Endothelial cell of umbilical vein (primary cell): ENCODE data around the gene XPOT. TPM values are rescaled to one million over a fixed set of nuclear protein-coding genes. Genes with fewer than 3 reads are reported as not detected.

Source experiments
- BruUV-seq: library from RNA; stranded (reverse); fragments of 400-500 nt; replicated peaks from 2 replicates; lab custom pipeline; 2021; lab: Mats Ljungman, UMichigan
- CTCF ChIA-PET: fragments of 300-600, 350-600 bp; sonication (Branson Sonifier 250); formaldehyde crosslinking; loops from one replicate; lab custom pipeline; 2021; ENCODE audit warnings: antibody characterized with exemption, inconsistent platforms; lab: Charles Lee
- POLR2A ChIA-PET: fragments of 300-600, 350-600 bp; sonication (Branson Sonifier 250); formaldehyde crosslinking; loops from one replicate; lab custom pipeline; 2021; ENCODE audit warnings: antibody characterized with exemption, inconsistent platforms; lab: Charles Lee
- DNase-seq: peaks from one replicate; pipeline ENCODE4 v3.0.0-alpha.2; 2011; ENCODE audit warnings: low read depth, low spot score
- FAIRE-seq: peaks from 2 replicates; lab custom pipeline; 2011; peaks lifted over from hg19 to GRCh38; lab: Jason Lieb, UNC
- H2AFZ ChIP-seq: 2 replicates; pipeline ENCODE4 v1.6.0; 2012; ENCODE audit warnings: low read depth, low read length, control low read depth, inconsistent platforms
- H3K27ac ChIP-seq: 2 replicates; pipeline ENCODE4 v1.5.1; 2011; ENCODE audit warnings: low read depth, mild to moderate bottlenecking, control low read depth, low read length, moderate library complexity; ENCODE audit not compliant: insufficient read depth
- H3K27me3 ChIP-seq, 2 experiments: 2 replicates each; pipeline versions ENCODE4 v1.6.0 to v1.6.1; 2011; ENCODE audit warnings: low read length in 2 of 2, mixed read lengths in 1 of 2; ENCODE audit not compliant: control insufficient read depth in 2 of 2, insufficient read depth in 2 of 2
- H3K36me3 ChIP-seq, 2 experiments: 2 replicates in 1 of 2; 3 replicates in 1 of 2; pipeline ENCODE4 v1.5.1; 2011; ENCODE audit warnings: low read length in 2 of 2, mild to moderate bottlenecking in 1 of 2, moderate library complexity in 1 of 2; ENCODE audit not compliant: control insufficient read depth in 2 of 2, insufficient read depth in 2 of 2; ENCODE audit errors: extremely low read depth in 1 of 2
- H3K4me1 ChIP-seq: 3 replicates; pipeline ENCODE4 v1.5.1; 2011; ENCODE audit warnings: mild to moderate bottlenecking, low read length; ENCODE audit not compliant: control insufficient read depth, insufficient read depth; ENCODE audit errors: extremely low read depth
- H3K4me2 ChIP-seq: 2 replicates; pipeline ENCODE4 v1.6.1; 2011; ENCODE audit warnings: low read length, control low read depth, mixed read lengths; ENCODE audit not compliant: insufficient read depth
- H3K4me3 ChIP-seq, 3 experiments: fragments of 200-600 bp in 1 of 3; sonication (generic), shearing (Covaris generic) in 1 of 3; replicated peaks in 1 of 3; 2 replicates each; pipeline ENCODE4 v1.5.1; 2011 to 2016; ENCODE audit warnings: control low read depth in 3 of 3, low read length in 3 of 3, mild to moderate bottlenecking in 2 of 3, inconsistent platforms in 1 of 3, low read depth in 1 of 3, moderate library complexity in 1 of 3; ENCODE audit not compliant: insufficient read depth in 1 of 3
- H3K79me2 ChIP-seq: 2 replicates; pipeline ENCODE4 v1.6.0; 2012; ENCODE audit warnings: low read length, inconsistent platforms; ENCODE audit not compliant: control insufficient read depth, insufficient read depth
- H3K9ac ChIP-seq: replicated peaks from 2 replicates; pipeline ENCODE3; 2011; ENCODE audit warnings: low read length, control low read depth; ENCODE audit not compliant: insufficient read depth; ENCODE audit errors: extremely low read depth
- H3K9me1 ChIP-seq: replicated peaks from 3 replicates; pipeline ENCODE4 v1.6.0; 2011; ENCODE audit warnings: mild to moderate bottlenecking, low read length; ENCODE audit not compliant: control insufficient read depth, insufficient read depth; ENCODE audit errors: extremely low read depth
- H3K9me3 ChIP-seq: replicated peaks from 2 replicates; pipeline ENCODE4 v1.5.1; 2012; ENCODE audit warnings: low read length, inconsistent platforms; ENCODE audit not compliant: control insufficient read depth, insufficient read depth
- H4K20me1 ChIP-seq: replicated peaks from 2 replicates; pipeline ENCODE3; 2011; ENCODE audit warnings: mild to moderate bottlenecking, low read length; ENCODE audit not compliant: control insufficient read depth, insufficient read depth; ENCODE audit errors: extremely low read depth
- CTCF ChIP-seq, 2 donors: IDR thresholded peaks; 1 replicate in 1 of 2; 2 replicates in 1 of 2; pipeline ENCODE4 v1.5.1; 2011; ENCODE audit warnings: low read length in 2 of 2, mild to moderate bottlenecking in 2 of 2, moderate library complexity in 2 of 2, control low read depth in 1 of 2, inconsistent platforms in 1 of 2, low read depth in 1 of 2; ENCODE audit not compliant: insufficient read depth in 1 of 2; ENCODE audit errors: extremely low read depth in 1 of 2
- EZH2 ChIP-seq: IDR thresholded peaks from 2 replicates; pipeline ENCODE4 v1.6.1; 2012; ENCODE audit warnings: borderline replicate concordance, low read depth, mild to moderate bottlenecking, moderate library complexity, low read length, inconsistent platforms; ENCODE audit not compliant: severe bottlenecking
- FOS ChIP-seq: IDR thresholded peaks from 2 replicates; pipeline ENCODE4 v1.6.1; 2011; ENCODE audit warnings: mild to moderate bottlenecking, low read length, moderate library complexity, borderline replicate concordance; ENCODE audit not compliant: insufficient read depth
- GATA2 ChIP-seq: IDR thresholded peaks from 2 replicates; pipeline ENCODE4 v1.7.0; 2011; ENCODE audit warnings: low read depth, mild to moderate bottlenecking, moderate library complexity, mixed read lengths, low read length; ENCODE audit not compliant: insufficient read length, insufficient read depth
- JUN ChIP-seq: IDR thresholded peaks from 2 replicates; pipeline ENCODE4 v1.6.1; 2011; ENCODE audit warnings: borderline replicate concordance, low read depth; ENCODE audit not compliant: insufficient read length, insufficient read depth
- MAX ChIP-seq: IDR thresholded peaks from 2 replicates; pipeline ENCODE4 v1.6.1; 2011; ENCODE audit not compliant: insufficient read depth, insufficient read length
- MYC ChIP-seq: IDR thresholded peaks from one replicate; pipeline ENCODE4 v1.6.1; 2011; ENCODE audit warnings: mild to moderate bottlenecking, low read depth, low read length
- POLR2A ChIP-seq: IDR thresholded peaks from 2 replicates; pipeline ENCODE4 v1.6.1; 2012; ENCODE audit warnings: low read depth, mild to moderate bottlenecking, control low read depth, low read length
- POLR2AphosphoS5 ChIP-seq: IDR thresholded peaks from 2 replicates; pipeline ENCODE4 v1.6.1; 2012; ENCODE audit warnings: low read depth, mild to moderate bottlenecking, control low read depth, low read length, moderate library complexity; ENCODE audit not compliant: insufficient read depth
- dilution Hi-C: fragments of 300-500 bp; cut with MboI; formaldehyde crosslinking; loops from one replicate; pipeline ENCODE4 v1.15.0; 2019; ENCODE audit warnings: low sequenced_read_pairs; ENCODE audit not compliant: extremely low pct_ligation_motif_present
- intact Hi-C: fragments of 100-400 bp; cut with micrococcal nuclease; formaldehyde crosslinking; loops from one replicate; pipeline ENCODE4 v1.10.0; 2022
- polyA plus RNA-seq, 4 experiments: library from polyadenylated mRNA; depleted of rRNA in 3 of 4; stranded (reverse) in 3 of 4; unstranded in 1 of 4; fragments of >200 nt; gene quantifications; 2 replicates each; pipeline versions ENCODE4 v1.2.1 to v1.2.3, GENCODE V29; 2011 to 2012; ENCODE audit warnings: missing spikeins in 1 of 4
- total RNA-seq: library from RNA; stranded (reverse); gene quantifications from 2 replicates; pipeline ENCODE4 v1.2.3, GENCODE V29; 2021

The XPOT gene
- total and polyA plus RNA-seq, 2 donors (not counting 3 experiments of a cell fraction or from before 2014, with no cell fraction given) = 21.9 to 88.9 TPM

- H3K36me3 ChIP-seq = peaks cover 36 to 42% of the 10 kb centered on the region in 2 experiments
- H3K27me3 ChIP-seq = no peaks in the 10 kb centered on the region
- no peak overlapping the region for H3K4me2 ChIP-seq
- no peaks in the 10 kb centered on the region for H3K9me1 ChIP-seq
- no peak overlapping the region for H2AFZ ChIP-seq
- intact Hi-C loops (no loop called here), dilution Hi-C loops (no loop called here)
- H3K4me1 ChIP-seq = no peaks in the 10 kb centered on the region
- DNase-seq (no peak), FAIRE-seq (no peak)
- H3K9me3 ChIP-seq = no peaks in the 10 kb centered on the region
- no TSS peak for BruUV-seq
- H3K27ac ChIP-seq = no peak overlapping the region
- ChIA-PET POLR2A (no interaction called here), CTCF (interaction anchor here (0.6 to 1.3 kb wide), 3 partner anchors 10 to 21 kb away, joined by 3 read pairs; no protein-coding TSS in a partner anchor)
- no peak overlapping the region for H3K9ac ChIP-seq
- TF ChIP-seq MYC (no peak), MAX (no peak), CTCF (IDR thresholded peaks at IDR 0.05; ENCODE audit: extremely low read depth in 1 of 2, insufficient read depth in 1 of 2, low read depth in 1 of 2, low read length in 2 of 2) (no peak), POLR2AphosphoS5 (no peak), EZH2 (no peak), GATA2 (no peak), JUN (no peak), POLR2A (no peak), FOS (no peak)
- H3K79me2 ChIP-seq = no peaks in the 10 kb centered on the region
- H3K4me3 ChIP-seq = no peak overlapping the region
- no peaks in the 10 kb centered on the region for H4K20me1 ChIP-seq
Observed at GRCh38 chr12:64433915-64434314, 29.7 kb downstream of the XPOT start.
